ENCODE results near the gene MSLN. TPM values are rescaled to one million over a fixed set of nuclear protein-coding genes. Genes with fewer than 3 reads are reported as not detected.

Gene MSLN
- total and polyA plus RNA-seq, 2 of the 13 experiments (the other 11 are each of a cell fraction or from before 2014, with no cell fraction given) = 2.0 to 2.3 TPM

DNA sequence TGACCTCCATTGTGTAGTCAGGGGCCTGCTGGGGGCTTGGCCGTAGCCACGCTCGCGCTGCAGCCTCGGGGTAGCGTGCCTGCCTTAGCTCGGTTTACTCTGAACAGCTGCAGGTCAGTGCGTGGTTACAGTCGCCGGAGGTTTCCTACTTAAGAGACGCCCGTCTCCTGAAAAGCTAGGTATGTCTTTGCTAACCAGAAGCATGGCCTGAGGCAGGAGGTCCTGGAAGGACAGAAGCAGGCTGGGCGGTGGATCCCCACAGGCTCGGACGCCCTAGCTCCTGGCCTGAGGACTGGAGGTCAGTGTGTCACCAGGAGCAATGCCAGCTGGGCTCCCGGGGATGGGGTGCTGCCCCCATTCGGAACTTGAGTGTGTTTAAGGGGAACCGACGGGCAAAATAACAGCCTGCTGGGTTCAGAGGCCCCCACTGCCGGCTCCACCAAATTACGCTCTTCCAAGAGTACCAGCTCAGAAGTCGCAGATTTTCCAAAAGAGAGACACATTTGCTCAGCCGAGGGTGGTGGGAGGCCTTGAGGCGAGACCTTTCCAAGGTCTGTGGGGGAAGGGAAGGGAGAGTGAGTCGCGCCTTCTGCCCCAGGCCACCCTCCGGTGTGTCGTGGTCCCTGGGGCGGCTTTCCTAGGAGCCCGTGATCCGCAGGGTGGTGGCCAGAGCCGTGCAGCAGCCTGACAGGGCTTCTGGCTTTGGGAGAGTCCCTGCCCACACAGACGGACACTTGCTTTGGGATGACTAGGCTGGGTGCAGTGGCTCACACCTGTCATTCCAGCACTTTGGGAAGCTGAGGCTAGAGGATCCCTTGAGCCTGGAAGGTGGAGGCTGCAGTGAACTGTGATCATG, 43.9 kb downstream of the MSLN start (continued):
- TF ChIP-seq, protein P1, sequence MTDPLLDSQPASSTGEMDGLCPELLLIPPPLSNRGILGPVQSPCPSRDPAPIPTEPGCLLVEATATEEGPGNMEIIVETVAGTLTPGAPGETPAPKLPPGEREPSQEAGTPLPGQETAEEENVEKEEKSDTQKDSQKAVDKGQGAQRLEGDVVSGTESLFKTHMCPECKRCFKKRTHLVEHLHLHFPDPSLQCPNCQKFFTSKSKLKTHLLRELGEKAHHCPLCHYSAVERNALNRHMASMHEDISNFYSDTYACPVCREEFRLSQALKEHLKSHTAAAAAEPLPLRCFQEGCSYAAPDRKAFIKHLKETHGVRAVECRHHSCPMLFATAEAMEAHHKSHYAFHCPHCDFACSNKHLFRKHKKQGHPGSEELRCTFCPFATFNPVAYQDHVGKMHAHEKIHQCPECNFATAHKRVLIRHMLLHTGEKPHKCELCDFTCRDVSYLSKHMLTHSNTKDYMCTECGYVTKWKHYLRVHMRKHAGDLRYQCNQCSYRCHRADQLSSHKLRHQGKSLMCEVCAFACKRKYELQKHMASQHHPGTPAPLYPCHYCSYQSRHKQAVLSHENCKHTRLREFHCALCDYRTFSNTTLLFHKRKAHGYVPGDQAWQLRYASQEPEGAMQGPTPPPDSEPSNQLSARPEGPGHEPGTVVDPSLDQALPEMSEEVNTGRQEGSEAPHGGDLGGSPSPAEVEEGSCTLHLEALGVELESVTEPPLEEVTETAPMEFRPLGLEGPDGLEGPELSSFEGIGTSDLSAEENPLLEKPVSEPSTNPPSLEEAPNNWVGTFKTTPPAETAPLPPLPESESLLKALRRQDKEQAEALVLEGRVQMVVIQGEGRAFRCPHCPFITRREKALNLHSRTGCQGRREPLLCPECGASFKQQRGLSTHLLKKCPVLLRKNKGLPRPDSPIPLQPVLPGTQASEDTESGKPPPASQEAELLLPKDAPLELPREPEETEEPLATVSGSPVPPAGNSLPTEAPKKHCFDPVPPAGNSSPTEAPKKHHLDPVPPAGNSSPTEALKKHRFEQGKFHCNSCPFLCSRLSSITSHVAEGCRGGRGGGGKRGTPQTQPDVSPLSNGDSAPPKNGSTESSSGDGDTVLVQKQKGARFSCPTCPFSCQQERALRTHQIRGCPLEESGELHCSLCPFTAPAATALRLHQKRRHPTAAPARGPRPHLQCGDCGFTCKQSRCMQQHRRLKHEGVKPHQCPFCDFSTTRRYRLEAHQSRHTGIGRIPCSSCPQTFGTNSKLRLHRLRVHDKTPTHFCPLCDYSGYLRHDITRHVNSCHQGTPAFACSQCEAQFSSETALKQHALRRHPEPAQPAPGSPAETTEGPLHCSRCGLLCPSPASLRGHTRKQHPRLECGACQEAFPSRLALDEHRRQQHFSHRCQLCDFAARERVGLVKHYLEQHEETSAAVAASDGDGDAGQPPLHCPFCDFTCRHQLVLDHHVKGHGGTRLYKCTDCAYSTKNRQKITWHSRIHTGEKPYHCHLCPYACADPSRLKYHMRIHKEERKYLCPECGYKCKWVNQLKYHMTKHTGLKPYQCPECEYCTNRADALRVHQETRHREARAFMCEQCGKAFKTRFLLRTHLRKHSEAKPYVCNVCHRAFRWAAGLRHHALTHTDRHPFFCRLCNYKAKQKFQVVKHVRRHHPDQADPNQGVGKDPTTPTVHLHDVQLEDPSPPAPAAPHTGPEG (CRISPR knock-in tag; IDR thresholded peaks at IDR 0.05) = no peak

DNA sequence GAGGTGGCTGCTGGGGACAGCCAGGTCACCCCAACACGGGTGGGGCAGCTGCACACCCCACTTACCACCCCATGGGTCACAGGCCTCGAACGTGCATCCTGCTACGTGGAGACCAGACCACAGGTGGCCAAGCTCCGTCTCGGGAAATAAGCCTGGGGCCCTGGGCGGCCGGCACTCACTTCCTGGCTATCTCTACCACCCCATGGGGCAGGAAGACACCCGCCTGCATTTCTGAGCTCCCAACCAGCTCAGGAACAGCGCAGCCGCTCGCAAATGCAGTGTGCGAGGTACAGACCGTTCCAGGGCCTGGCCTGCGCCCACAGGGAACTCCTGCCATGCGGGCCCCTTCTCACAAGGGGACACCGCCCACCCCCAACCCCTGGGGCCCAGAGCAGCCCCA, 44.9 kb downstream of the MSLN start:
- no peaks in the 10 kb centered on the region for H3K79me2 ChIP-seq (ENCODE audit: insufficient read depth, low read length)
- BruUV-seq (replicated peaks) = no TSS peak
- H3K36me3 ChIP-seq (replicated peaks in 1 of 2; ENCODE audit: control insufficient read depth in 1 of 2, insufficient read depth in 2 of 2, low read length in 2 of 2) = no peaks in the 10 kb centered on the region
- no peak overlapping the region for H3K27ac ChIP-seq (ENCODE audit: extremely low read length, insufficient read depth, low read length)
- FAIRE-seq = no peak
- WGBS (ENCODE audit: low lambda C conversion rate) = 0% methylated on average over 4 of the region's 17 CpGs
- DNase-seq (ENCODE audit: low spot score) = no peak
- H3K9ac ChIP-seq (ENCODE audit: insufficient read depth, low read depth, low read length) = no peak overlapping the region
- H2AFZ ChIP-seq (ENCODE audit: low read length) = no peak overlapping the region
- H3K9me3 ChIP-seq (ENCODE audit: low read length) = no peaks in the 10 kb centered on the region
- no peaks in the 10 kb centered on the region for H3K4me1 ChIP-seq (ENCODE audit: insufficient read depth, low read length)
- ATAC-seq = no peak
- H3K27me3 ChIP-seq (ENCODE audit: control insufficient read depth in 1 of 2, insufficient read depth in 2 of 2, low read length in 2 of 2) = peaks cover 34 to 75% of the 10 kb centered on the region in 2 experiments
- CTCF ChIA-PET (ENCODE audit: low intra/inter-chr PET ratio, low total read pairs) = no interaction called here
- H3K4me2 ChIP-seq (ENCODE audit: low read depth, low read length) = no peak overlapping the region
- no peak overlapping the region for H3K4me3 ChIP-seq (replicated peaks in 1 of 3; ENCODE audit: insufficient read depth in 1 of 3, low read depth in 2 of 3, low read length in 3 of 3)
- no peaks in the 10 kb centered on the region for H4K20me1 ChIP-seq (ENCODE audit: insufficient read depth, low read length)
- intact Hi-C loops (cut with micrococcal nuclease; ENCODE audit: unreplicated experiment) (no loop called here), in situ Hi-C loops (cut with HindIII; ENCODE audit: extremely low pct_ligation_motif_present, low pct_unique_long_range_greater_than_20kb) (loop anchor here (25.0 kb wide), 1 partner anchor 407 kb away; no protein-coding TSS in a partner anchor)
- no peak for TF ChIP-seq PCBP2 (optimal IDR thresholded peaks at IDR 0.05; ENCODE audit: low read depth, low read length, poor library complexity, severe bottlenecking)
- no peak for TF ChIP-seq MAFF (IDR thresholded peaks at IDR 0.05; ENCODE audit: low read depth, low read length)
- TF ChIP-seq EZH2 (conservative IDR thresholded peaks at IDR 0.05; ENCODE audit: low read depth, low read length) = 0 out of 2 replicates have a peak, but pooled peaks have one; percentile 13
- TF ChIP-seq, protein P2, sequence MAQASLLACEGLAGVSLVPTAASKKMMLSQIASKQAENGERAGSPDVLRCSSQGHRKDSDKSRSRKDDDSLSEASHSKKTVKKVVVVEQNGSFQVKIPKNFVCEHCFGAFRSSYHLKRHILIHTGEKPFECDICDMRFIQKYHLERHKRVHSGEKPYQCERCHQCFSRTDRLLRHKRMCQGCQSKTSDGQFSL (CRISPR knock-in tag; IDR thresholded peaks at IDR 0.05) = no peak
- TF ChIP-seq, protein P3, sequence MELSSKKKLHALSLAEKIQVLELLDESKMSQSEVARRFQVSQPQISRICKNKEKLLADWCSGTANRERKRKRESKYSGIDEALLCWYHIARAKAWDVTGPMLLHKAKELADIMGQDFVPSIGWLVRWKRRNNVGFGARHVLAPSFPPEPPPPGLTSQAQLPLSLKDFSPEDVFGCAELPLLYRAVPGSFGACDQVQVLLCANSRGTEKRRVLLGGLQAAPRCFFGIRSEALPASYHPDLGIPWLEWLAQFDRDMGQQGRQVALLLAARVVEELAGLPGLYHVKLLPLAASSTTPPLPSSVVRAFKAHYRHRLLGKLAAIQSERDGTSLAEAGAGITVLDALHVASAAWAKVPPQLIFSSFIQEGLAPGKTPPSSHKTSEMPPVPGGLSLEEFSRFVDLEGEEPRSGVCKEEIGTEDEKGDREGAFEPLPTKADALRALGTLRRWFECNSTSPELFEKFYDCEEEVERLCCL (CRISPR knock-in tag; IDR thresholded peaks at IDR 0.05; ENCODE audit: borderline replicate concordance) = no peak
- POLR2A ChIA-PET = no interaction called here

All from HepG2 (cell line).